MM.1S (cell line): ENCODE results near the gene RTN4R.

ENCODE experiments used
- DNase-seq: peaks from one replicate; pipeline ENCODE4 v3.0.0-alpha.2; 2015
- H2AFZ ChIP-seq: fragments of 300-600 bp; sonication (generic); 2 replicates; pipeline ENCODE4 v1.6.0; 2016; ENCODE audit warnings: antibody characterized with exemption, low read length
- H3F3A ChIP-seq: fragments of 300-600 bp; sonication (generic); 2 replicates; pipeline ENCODE4 v1.6.1; 2016; ENCODE audit warnings: mild to moderate bottlenecking, antibody characterized with exemption, low read length, moderate library complexity, mixed read lengths; ENCODE audit not compliant: insufficient read depth
- H3K27ac ChIP-seq: fragments of 300-600 bp; sonication (generic); 2 replicates; pipeline ENCODE4 v1.5.1; 2016; ENCODE audit warnings: mild to moderate bottlenecking, low read length
- H3K27me3 ChIP-seq: fragments of 300-600 bp; sonication (generic); replicated peaks from 2 replicates; pipeline ENCODE4 v1.6.0; 2016; ENCODE audit warnings: low read length; ENCODE audit not compliant: insufficient read depth
- H3K36me3 ChIP-seq: fragments of 300-600 bp; sonication (generic); replicated peaks from 2 replicates; pipeline ENCODE4 v1.6.1; 2016; ENCODE audit warnings: mild to moderate bottlenecking, low read length, mixed read lengths; ENCODE audit not compliant: insufficient read depth
- H3K4me1 ChIP-seq: fragments of 300-600 bp; sonication (generic); 2 replicates; pipeline ENCODE4 v1.6.1; 2016; ENCODE audit warnings: low read length, mixed read lengths
- H3K4me2 ChIP-seq: fragments of 300-600 bp; sonication (generic); 2 replicates; pipeline ENCODE4 v1.6.0; 2016; ENCODE audit warnings: low read depth, low read length
- H3K4me3 ChIP-seq: fragments of 300-600 bp; sonication (generic); 2 replicates; pipeline ENCODE4 v1.5.1; 2016; ENCODE audit warnings: low read length, mixed read lengths
- H3K79me2 ChIP-seq: fragments of 300-600 bp; sonication (generic); 2 replicates; pipeline ENCODE4 v1.6.1; 2016; ENCODE audit warnings: mixed run types, low read length, mixed read lengths
- H3K9ac ChIP-seq: fragments of 300-600 bp; sonication (generic); 2 replicates; pipeline ENCODE4 v1.6.1; 2016; ENCODE audit warnings: low read length, mixed read lengths
- H3K9me2 ChIP-seq: fragments of 300-600 bp; sonication (generic); replicated peaks from 2 replicates; pipeline ENCODE4 v1.6.1; 2016; ENCODE audit warnings: mild to moderate bottlenecking, low read length, mixed read lengths; ENCODE audit not compliant: insufficient read depth
- H3K9me3 ChIP-seq: fragments of 300-600 bp; sonication (generic); replicated peaks from 2 replicates; pipeline ENCODE4 v1.6.1; 2016; ENCODE audit warnings: mild to moderate bottlenecking, low read length, mixed read lengths; ENCODE audit not compliant: insufficient read depth
- H4K20me1 ChIP-seq: fragments of 300-600 bp; sonication (generic); 2 replicates; pipeline ENCODE4 v1.6.1; 2016; ENCODE audit warnings: mild to moderate bottlenecking, low read length, moderate library complexity, mixed read lengths; ENCODE audit not compliant: insufficient read depth
- CTCF ChIP-seq: fragments of 300-600 bp; sonication (generic); IDR thresholded peaks from 2 replicates; pipeline ENCODE4 v1.5.1; 2016; ENCODE audit warnings: antibody characterized with exemption, low read length, mixed read lengths
- EZH2 ChIP-seq: fragments of 300-600 bp; sonication (generic); optimal IDR thresholded peaks from 2 replicates; pipeline ENCODE3; 2017; ENCODE audit warnings: low read depth, mild to moderate bottlenecking, antibody characterized with exemption, low read length, mixed read lengths
- EZH2phosphoT487 ChIP-seq: fragments of 300-600 bp; sonication (generic); IDR thresholded peaks from 2 replicates; pipeline ENCODE4 v1.6.1; 2018; ENCODE audit warnings: antibody characterized with exemption, low read length

RTN4R gene

GRCh38 chr22:20211997-20212753 is 55.9 kb downstream of the RTN4R start:
- TF ChIP-seq EZH2: no peak
- Histone ChIP-seq H2AFZ (no peak overlapping the region), H3K9me3 (no peaks in the 10 kb centered on the region), H3K27ac (no peak overlapping the region), H3K4me3 (no peak overlapping the region; the same call in 1 of the 2 replicates), H3K9ac (no peak overlapping the region), H3K4me2 (no peak overlapping the region), H3K79me2 (0 out of 2 replicates have a peak, but pooled peaks cover 3% of the 10 kb centered on the region), H3K36me3 (no peaks in the 10 kb centered on the region), H3K27me3 (peaks cover 60% of the 10 kb centered on the region), H3F3A (no peaks in the 10 kb centered on the region), H3K9me2 (no peaks in the 10 kb centered on the region), H3K4me1 (0 out of 2 replicates have a peak, but pooled peaks cover 2% of the 10 kb centered on the region), H4K20me1 (no peaks in the 10 kb centered on the region)
- DNase-seq: peak; percentile 14

GRCh38 chr22:20211409-20211996 is 56.6 kb downstream of the RTN4R start:
- Histone ChIP-seq H3K9ac (no peak overlapping the region), H3K4me3 (no peak overlapping the region; the same call in 1 of the 2 replicates), H3K79me2 (0 out of 2 replicates have a peak, but pooled peaks cover 4% of the 10 kb centered on the region), H3K4me2 (no peak overlapping the region), H3K27ac (no peak overlapping the region), H3K9me2 (no peaks in the 10 kb centered on the region), H3K4me1 (0 out of 2 replicates have a peak, but pooled peaks cover 5% of the 10 kb centered on the region), H3F3A (no peaks in the 10 kb centered on the region), H3K27me3 (peaks cover 53% of the 10 kb centered on the region), H3K36me3 (no peaks in the 10 kb centered on the region), H2AFZ (no peak overlapping the region), H3K9me3 (no peaks in the 10 kb centered on the region), H4K20me1 (no peaks in the 10 kb centered on the region)
- TF ChIP-seq EZH2 (no peak), EZH2phosphoT487 (no peak), CTCF (no peak)
- DNase-seq: no peak

- Histone ChIP-seq H3K36me3 (no peaks in the 10 kb centered on the region), H3K9me3 (no peaks in the 10 kb centered on the region), H3K27me3 (peaks cover 46% of the 10 kb centered on the region), H3K9me2 (no peaks in the 10 kb centered on the region), H4K20me1 (no peaks in the 10 kb centered on the region), H3K79me2 (0 out of 2 replicates have a peak, but pooled peaks cover 4% of the 10 kb centered on the region), H3K4me1 (0 out of 2 replicates have a peak, but pooled peaks cover 10% of the 10 kb centered on the region), H3K4me3 (no peak overlapping the region), H2AFZ (no peak overlapping the region), H3F3A (no peaks in the 10 kb centered on the region), H3K9ac (no peak overlapping the region), H3K27ac (no peak overlapping the region), H3K4me2 (no peak overlapping the region)
- TF ChIP-seq EZH2phosphoT487 (no peak), EZH2 (no peak)
- DNase-seq: no peak
Observed at GRCh38 chr22:20210473-20211059, 57.6 kb downstream of the RTN4R start.

- Histone ChIP-seq H3K36me3 (no peaks in the 10 kb centered on the region), H3K9ac (no peak overlapping the region), H3K4me2 (no peak overlapping the region)
Observed at GRCh38 chr22:20209761-20210250, 58.3 kb downstream of the RTN4R start.

More at GRCh38 chr22:20209761-20210250, 58.3 kb downstream of the RTN4R start:
- no peaks in the 10 kb centered on the region for H3K9me3 ChIP-seq
- no peak for TF ChIP-seq EZH2phosphoT487
- TF ChIP-seq CTCF: no peak
- peaks cover 39% of the 10 kb centered on the region for H3K27me3 ChIP-seq
- H2AFZ ChIP-seq: no peak overlapping the region
- no peak overlapping the region for H3K27ac ChIP-seq
- no peaks in the 10 kb centered on the region for H3K9me2 ChIP-seq
- no peak overlapping the region for H3K4me3 ChIP-seq
- 0 out of 2 replicates have a peak, but pooled peaks cover 4% of the 10 kb centered on the region for H3K79me2 ChIP-seq
- H3F3A ChIP-seq: no peaks in the 10 kb centered on the region
- DNase-seq: no peak
- no peaks in the 10 kb centered on the region for H4K20me1 ChIP-seq
- H3K4me1 ChIP-seq: 0 out of 2 replicates have a peak, but pooled peaks cover 10% of the 10 kb centered on the region
